Neutrophil (primary cell): Measurements from ENCODE around the gene CIT.

ENCODE experiments used
- H3K27ac ChIP-seq: fragments of 200-600 bp; sonication (generic); 2 replicates; pipeline ENCODE4 v1.5.1; 2016; ENCODE audit warnings: mild to moderate bottlenecking, moderate library complexity
- H3K27me3 ChIP-seq: fragments of 200-600 bp; sonication (generic); 2 replicates; pipeline ENCODE4 v1.6.0; 2016; ENCODE audit warnings: mild to moderate bottlenecking
- H3K36me3 ChIP-seq: fragments of 200-600 bp; sonication (generic); 2 replicates; pipeline ENCODE4 v1.5.1; 2017
- H3K4me1 ChIP-seq, 2 experiments: fragments of 200-600 bp in 1 of 2; sonication (generic) in 1 of 2; 1 replicate in 1 of 2; 2 replicates in 1 of 2; pipeline versions ENCODE4 v1.5.1 to v1.6.1; 2013 to 2016; ENCODE audit warnings: low read depth in 1 of 2, low read length in 1 of 2, mild to moderate bottlenecking in 1 of 2, moderate library complexity in 1 of 2; ENCODE audit not compliant: control insufficient read depth in 1 of 2, insufficient read depth in 1 of 2
- H3K4me3 ChIP-seq, 2 experiments: fragments of 200-600 bp in 1 of 2; sonication (generic) in 1 of 2; 1 replicate in 1 of 2; 2 replicates in 1 of 2; pipeline ENCODE4 v1.5.1; 2013 to 2016; ENCODE audit warnings: low read depth in 1 of 2, low read length in 1 of 2, mild to moderate bottlenecking in 1 of 2, moderate library complexity in 1 of 2
- H3K9me3 ChIP-seq: fragments of 200-600 bp; sonication (generic); 2 replicates; pipeline ENCODE4 v1.5.1; 2016
- TF ChIP-seq, protein P1 (sequence below): fragments of 200-600 bp; sonication (generic); IDR thresholded peaks from 2 replicates; pipeline ENCODE4 v1.5.1; 2016; ENCODE audit warnings: antibody characterized with exemption

Gene CIT

DNA sequence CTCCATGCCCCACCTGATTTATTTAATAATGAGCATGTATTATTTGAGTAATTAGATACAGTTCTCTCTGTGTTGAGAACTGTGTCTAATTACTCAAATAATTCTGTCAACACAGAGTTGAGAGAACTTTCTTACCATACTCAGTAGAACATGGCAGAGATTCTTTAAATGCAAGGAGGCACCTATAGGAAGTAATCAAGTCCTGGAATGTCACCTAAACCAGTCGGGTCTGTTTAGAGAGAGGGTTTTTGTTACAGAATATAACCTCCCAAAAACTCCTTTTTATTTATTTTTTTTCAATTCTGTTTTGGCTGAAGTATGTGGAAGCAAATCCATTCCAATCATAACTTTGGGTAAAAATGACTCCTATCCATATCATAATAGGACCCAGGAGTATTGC lies 37.5 kb upstream of the CIT start:
- no peak overlapping the region for H3K4me3 ChIP-seq
- TF ChIP-seq, protein P1, sequence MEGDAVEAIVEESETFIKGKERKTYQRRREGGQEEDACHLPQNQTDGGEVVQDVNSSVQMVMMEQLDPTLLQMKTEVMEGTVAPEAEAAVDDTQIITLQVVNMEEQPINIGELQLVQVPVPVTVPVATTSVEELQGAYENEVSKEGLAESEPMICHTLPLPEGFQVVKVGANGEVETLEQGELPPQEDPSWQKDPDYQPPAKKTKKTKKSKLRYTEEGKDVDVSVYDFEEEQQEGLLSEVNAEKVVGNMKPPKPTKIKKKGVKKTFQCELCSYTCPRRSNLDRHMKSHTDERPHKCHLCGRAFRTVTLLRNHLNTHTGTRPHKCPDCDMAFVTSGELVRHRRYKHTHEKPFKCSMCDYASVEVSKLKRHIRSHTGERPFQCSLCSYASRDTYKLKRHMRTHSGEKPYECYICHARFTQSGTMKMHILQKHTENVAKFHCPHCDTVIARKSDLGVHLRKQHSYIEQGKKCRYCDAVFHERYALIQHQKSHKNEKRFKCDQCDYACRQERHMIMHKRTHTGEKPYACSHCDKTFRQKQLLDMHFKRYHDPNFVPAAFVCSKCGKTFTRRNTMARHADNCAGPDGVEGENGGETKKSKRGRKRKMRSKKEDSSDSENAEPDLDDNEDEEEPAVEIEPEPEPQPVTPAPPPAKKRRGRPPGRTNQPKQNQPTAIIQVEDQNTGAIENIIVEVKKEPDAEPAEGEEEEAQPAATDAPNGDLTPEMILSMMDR = no peak
- no peak overlapping the region for H3K27ac ChIP-seq
- no peaks in the 10 kb centered on the region for H3K36me3 ChIP-seq
- no peaks in the 10 kb centered on the region for H3K9me3 ChIP-seq
- H3K27me3 ChIP-seq = peaks cover 13% of the 10 kb centered on the region
- H3K4me1 ChIP-seq = no peaks in the 10 kb centered on the region

DNA sequence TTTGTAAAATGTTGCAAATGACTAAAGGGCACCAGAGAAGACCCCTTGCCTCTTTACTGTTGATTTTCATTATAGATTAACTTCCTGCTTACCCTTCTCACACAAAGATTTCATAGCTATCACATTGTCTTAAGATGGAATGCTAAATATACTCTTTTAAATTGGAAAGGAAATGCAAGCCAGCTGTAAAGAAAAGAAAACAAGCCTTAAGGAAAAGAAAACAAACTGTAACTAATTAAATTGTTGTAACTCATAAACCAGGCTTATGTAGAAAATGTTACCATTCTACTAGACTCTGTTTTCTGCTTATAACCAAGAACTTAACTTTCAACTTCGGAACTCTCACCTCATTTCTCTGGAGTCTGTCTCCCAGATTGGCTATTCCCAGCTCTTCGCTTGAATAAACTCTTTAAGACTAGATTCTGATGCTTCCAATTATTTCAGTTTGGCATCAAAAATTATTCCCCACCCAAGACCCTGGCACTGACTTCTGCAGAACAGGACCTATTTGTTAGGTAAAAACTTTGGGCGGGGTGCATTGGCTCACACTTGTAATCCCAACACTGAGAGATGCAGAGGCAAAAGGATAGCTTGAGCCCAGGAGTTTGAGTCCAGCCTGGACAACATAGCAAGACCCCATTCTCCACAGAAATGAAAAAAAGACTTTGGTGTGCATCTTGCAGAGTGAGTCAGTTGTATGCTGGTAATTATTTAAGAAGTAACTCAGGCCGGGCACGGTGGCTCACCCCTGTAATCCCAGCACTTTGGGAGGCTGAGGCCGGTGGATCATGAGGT lies 36.6 kb upstream of the CIT start:
- Histone ChIP-seq H3K4me3 (no peak overlapping the region), H3K27me3 (peaks cover 17% of the 10 kb centered on the region), H3K27ac (no peak overlapping the region), H3K36me3 (no peaks in the 10 kb centered on the region), H3K9me3 (no peaks in the 10 kb centered on the region), H3K4me1 (no peaks in the 10 kb centered on the region)
- TF ChIP-seq, protein P1 = no peak

DNA sequence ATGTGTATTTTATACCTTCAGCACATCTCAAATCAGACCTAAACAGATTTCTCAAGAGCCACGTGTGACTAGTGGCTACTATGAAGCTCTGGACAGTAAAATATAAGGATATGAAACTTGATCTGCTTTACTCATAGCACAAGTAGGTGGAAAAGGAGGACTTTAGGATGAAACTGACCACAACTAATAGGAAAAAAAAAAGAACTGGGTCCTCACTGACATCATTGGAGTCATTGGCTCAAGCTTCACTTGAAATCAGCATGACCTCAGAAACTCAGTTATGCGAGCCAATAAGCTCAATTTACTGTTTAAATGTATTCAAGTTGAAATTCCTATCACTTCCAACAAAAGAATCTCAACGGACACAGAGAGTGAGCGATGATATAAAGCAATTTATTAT lies 34.1 kb upstream of the CIT start:
- Histone ChIP-seq H3K27ac (no peak overlapping the region), H3K36me3 (no peaks in the 10 kb centered on the region), H3K4me3 (no peak overlapping the region)

DNA sequence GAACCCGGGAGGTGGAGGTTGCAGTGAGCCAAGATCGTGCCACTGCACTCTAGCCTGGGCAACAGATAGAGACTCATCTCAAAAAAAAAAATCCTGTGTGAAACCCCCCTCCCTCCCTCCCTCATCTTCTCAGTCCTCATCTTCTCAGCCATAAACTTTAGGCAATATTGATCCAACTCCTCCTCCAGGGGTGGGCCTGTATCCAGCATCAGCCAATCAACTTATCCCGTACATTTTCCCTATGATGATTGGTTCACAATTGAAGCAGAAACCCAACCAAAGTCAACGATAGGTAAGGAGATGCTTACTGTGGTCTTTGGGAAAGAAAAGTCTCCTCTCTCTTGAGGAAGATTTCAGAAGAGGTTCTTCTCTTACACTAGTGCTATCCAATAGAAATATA lies 33.5 kb upstream of the CIT start:
- TF ChIP-seq, protein P1 = no peak
- Histone ChIP-seq H3K9me3 (no peaks in the 10 kb centered on the region), H3K4me1 (no peaks in the 10 kb centered on the region), H3K4me3 (no peak overlapping the region), H3K27me3 (peaks cover 17% of the 10 kb centered on the region), H3K27ac (no peak overlapping the region), H3K36me3 (no peaks in the 10 kb centered on the region)

More for the DNA sequence above, 34.1 kb upstream of the CIT start:
- Histone ChIP-seq H3K4me1 (no peaks in the 10 kb centered on the region), H3K9me3 (no peaks in the 10 kb centered on the region), H3K27me3 (peaks cover 17% of the 10 kb centered on the region)
- TF ChIP-seq, protein P1 = no peak

DNA sequence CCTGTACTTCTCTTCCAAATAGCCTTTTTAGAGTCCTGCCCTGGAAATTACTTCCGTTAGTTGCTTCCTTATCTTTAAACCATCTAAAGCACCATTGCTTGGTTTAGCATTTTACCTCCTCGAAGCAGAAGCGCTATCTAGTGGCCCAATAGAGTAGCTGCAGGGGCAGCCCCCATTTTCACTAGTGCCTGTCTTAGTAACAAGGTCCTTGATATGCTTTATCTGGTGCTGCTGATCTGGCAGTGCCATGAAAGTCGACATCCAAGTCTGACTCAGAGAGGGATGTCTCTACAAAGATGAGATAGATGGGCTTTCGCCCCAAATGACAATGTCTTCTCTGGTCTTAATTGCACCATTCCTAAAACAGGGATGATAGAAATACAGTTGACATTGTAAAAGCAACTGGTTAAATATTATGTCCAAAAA lies 25.0 kb upstream of the CIT start:
- H3K27me3 ChIP-seq = peaks cover 4% of the 10 kb centered on the region
- no peak overlapping the region for H3K27ac ChIP-seq

More for the DNA sequence above, 25.0 kb upstream of the CIT start:
- Histone ChIP-seq H3K4me3 (no peak overlapping the region), H3K36me3 (no peaks in the 10 kb centered on the region), H3K9me3 (no peaks in the 10 kb centered on the region), H3K4me1 (no peaks in the 10 kb centered on the region)
- TF ChIP-seq, protein P1 = no peak
